NT2/D1 (cell line): Measurements from ENCODE around the gene DEDD.
"Not testable (repeated sequence)": the region's sequence is repeated elsewhere in the genome, so short reads cannot be mapped to it uniquely, and the experiment has no call there.

Experiments used
- DNase-seq: peaks from one replicate; pipeline ENCODE4 v3.0.0-alpha.2; 2011; ENCODE audit warnings: low read depth, low spot score
- H3K27me3 ChIP-seq: 2 replicates; pipeline ENCODE4 v1.6.0; 2011; ENCODE audit warnings: mild to moderate bottlenecking; ENCODE audit not compliant: insufficient read length, insufficient read depth
- H3K36me3 ChIP-seq: 2 replicates; pipeline ENCODE4 v1.6.1; 2011; ENCODE audit warnings: mild to moderate bottlenecking, low read length, mixed read lengths; ENCODE audit not compliant: insufficient read depth, insufficient read length
- H3K4me1 ChIP-seq: 2 replicates; pipeline ENCODE4 v1.5.1; 2011; ENCODE audit not compliant: insufficient read depth, insufficient read length
- H3K4me3 ChIP-seq: 2 replicates; pipeline ENCODE4 v1.5.1; 2011; ENCODE audit warnings: low read depth; ENCODE audit not compliant: insufficient read length
- H3K9ac ChIP-seq: 2 replicates; pipeline ENCODE4 v1.6.0; 2011; ENCODE audit warnings: low read depth; ENCODE audit not compliant: insufficient read length
- H3K9me3 ChIP-seq: 2 replicates; pipeline ENCODE4 v1.5.1; 2011; ENCODE audit warnings: mild to moderate bottlenecking, low read length; ENCODE audit not compliant: insufficient read depth
- SUZ12 ChIP-seq: IDR thresholded peaks from 2 replicates; pipeline ENCODE4 v1.6.1; 2011; ENCODE audit not compliant: insufficient read length, insufficient read depth; ENCODE audit errors: extremely low read depth
- YY1 ChIP-seq: IDR thresholded peaks from 2 replicates; pipeline ENCODE4 v1.6.1; 2011; ENCODE audit not compliant: insufficient read length, insufficient read depth
- ZNF274 ChIP-seq: IDR thresholded peaks from 2 replicates; pipeline ENCODE4 v1.6.1; 2011; ENCODE audit warnings: mild to moderate bottlenecking, low read depth, low read length

Gene DEDD

GRCh38 chr1:161121834-161122233 is 10.6 kb downstream of the DEDD start:
- no peaks in the 10 kb centered on the region for H3K27me3 ChIP-seq
- TF ChIP-seq YY1: no peak
- no peak for TF ChIP-seq ZNF274
- TF ChIP-seq SUZ12: no peak
- H3K4me3 ChIP-seq: no peak overlapping the region
- H3K36me3 ChIP-seq: peaks cover 75% of the 10 kb centered on the region
- no peak overlapping the region for H3K9ac ChIP-seq
- H3K4me1 ChIP-seq: peaks cover 10% of the 10 kb centered on the region
- no peaks in the 10 kb centered on the region for H3K9me3 ChIP-seq
- no peak for DNase-seq

GRCh38 chr1:161121042-161121650 is 11.3 kb downstream of the DEDD start:
- Histone ChIP-seq H3K9me3 (no peaks in the 10 kb centered on the region), H3K27me3 (no peaks in the 10 kb centered on the region), H3K9ac (no peak overlapping the region), H3K36me3 (peaks cover 76% of the 10 kb centered on the region), H3K4me1 (peaks cover 10% of the 10 kb centered on the region), H3K4me3 (no peak overlapping the region)
- TF ChIP-seq YY1: no peak
- no peak for TF ChIP-seq SUZ12
- TF ChIP-seq ZNF274: no peak
- DNase-seq: no peak

- Histone ChIP-seq H3K27me3 (no peaks in the 10 kb centered on the region), H3K9ac (peak overlapping the region; percentile 90), H3K4me3 (peak overlapping the region; percentile 91), H3K4me1 (peaks cover 10% of the 10 kb centered on the region), H3K36me3 (peaks cover 76% of the 10 kb centered on the region), H3K9me3 (no peaks in the 10 kb centered on the region)
- TF ChIP-seq SUZ12 (no peak), ZNF274 (no peak), YY1 (no peak)
- DNase-seq: no peak
These were observed 13.2 kb downstream of the DEDD start for GRCh38 chr1:161119092-161119903.

- Histone ChIP-seq H3K9ac (peak within 1 kb of the TSS; percentile 90), H3K36me3 (peaks cover 74% of the 10 kb centered on the region), H3K4me3 (peak within 1 kb of the TSS; percentile 91), H3K9me3 (no peaks in the 10 kb centered on the region), H3K4me1 (peaks cover 10% of the 10 kb centered on the region), H3K27me3 (no peaks in the 10 kb centered on the region)
- peak; percentile 93 for DNase-seq
- TF ChIP-seq YY1 (peak; percentile 90), SUZ12 (no peak), ZNF274 (no peak)
These were observed 14.5 kb downstream of the DEDD start, which contains the start of the genes NIT1 and PFDN2 for GRCh38 chr1:161117759-161118581. NIT1 (plus strand) TSS chr1:161118105; CDS start chr1:161118177, 72 bp downstream. PFDN2 (minus strand) TSS chr1:161118037; CDS start chr1:161118026, 11 bp downstream.

GRCh38 chr1:161115961-161116360 is 16.5 kb downstream of the DEDD start:
- DNase-seq, H3K9ac ChIP-seq, H3K9me3 ChIP-seq, H3K27me3 ChIP-seq, H3K4me3 ChIP-seq, H3K4me1 ChIP-seq: not testable (repeated sequence)
- H3K36me3 ChIP-seq: peaks cover 64% of the 10 kb centered on the region

GRCh38 chr1:161115132-161115711 is 17.2 kb downstream of the DEDD start:
- Histone ChIP-seq H3K36me3 (peaks cover 61% of the 10 kb centered on the region), H3K4me1 (peaks cover 10% of the 10 kb centered on the region), H3K27me3 (no peaks in the 10 kb centered on the region), H3K9ac (no peak overlapping the region), H3K9me3 (no peaks in the 10 kb centered on the region), H3K4me3 (no peak overlapping the region)
- no peak for DNase-seq
- TF ChIP-seq YY1 (no peak), ZNF274 (no peak), SUZ12 (no peak)
